ENCODE results near the gene ANKRD36.
"Not testable (repeated sequence)": the region's sequence is repeated elsewhere in the genome, so short reads cannot be mapped to it uniquely, and the experiment has no call there.

DNA sequence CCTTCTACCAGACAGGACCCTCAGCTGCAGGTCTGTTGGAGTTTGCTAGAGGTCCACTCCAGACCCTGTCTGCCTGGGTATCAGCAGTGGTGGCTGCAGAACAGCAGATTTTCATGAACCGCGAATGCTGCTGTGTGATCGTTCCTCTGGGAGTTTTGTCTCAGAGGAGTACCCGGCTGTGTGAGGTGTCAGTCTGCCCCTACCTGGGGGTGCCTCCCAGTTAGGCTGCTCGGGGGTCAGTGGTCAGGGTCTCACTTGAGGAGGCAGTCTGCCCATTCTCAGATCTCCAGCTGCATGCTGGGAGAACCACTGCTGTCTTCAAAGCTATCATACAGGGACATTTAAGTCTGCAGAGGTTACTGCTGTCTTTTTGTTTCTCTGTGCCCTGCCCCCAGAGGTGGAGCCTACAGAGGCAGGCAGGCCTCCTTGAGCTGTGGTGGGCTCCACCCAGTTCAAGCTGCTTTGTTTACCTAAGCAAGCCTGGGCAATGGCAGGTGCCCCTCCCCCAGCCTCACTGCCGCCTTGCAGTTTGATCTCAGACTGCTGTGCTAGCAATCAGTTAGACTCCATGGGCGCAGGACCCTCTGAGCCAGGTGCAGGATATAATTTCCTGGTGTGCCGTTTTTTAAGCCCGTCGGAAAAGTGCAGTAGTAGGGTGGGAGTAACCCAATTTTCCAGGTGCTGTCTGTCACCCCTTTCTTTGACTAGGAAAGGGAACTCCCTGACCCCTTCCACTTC is 118.1 kb downstream of the ANKRD36 start:
- TF ChIP-seq, protein P1, sequence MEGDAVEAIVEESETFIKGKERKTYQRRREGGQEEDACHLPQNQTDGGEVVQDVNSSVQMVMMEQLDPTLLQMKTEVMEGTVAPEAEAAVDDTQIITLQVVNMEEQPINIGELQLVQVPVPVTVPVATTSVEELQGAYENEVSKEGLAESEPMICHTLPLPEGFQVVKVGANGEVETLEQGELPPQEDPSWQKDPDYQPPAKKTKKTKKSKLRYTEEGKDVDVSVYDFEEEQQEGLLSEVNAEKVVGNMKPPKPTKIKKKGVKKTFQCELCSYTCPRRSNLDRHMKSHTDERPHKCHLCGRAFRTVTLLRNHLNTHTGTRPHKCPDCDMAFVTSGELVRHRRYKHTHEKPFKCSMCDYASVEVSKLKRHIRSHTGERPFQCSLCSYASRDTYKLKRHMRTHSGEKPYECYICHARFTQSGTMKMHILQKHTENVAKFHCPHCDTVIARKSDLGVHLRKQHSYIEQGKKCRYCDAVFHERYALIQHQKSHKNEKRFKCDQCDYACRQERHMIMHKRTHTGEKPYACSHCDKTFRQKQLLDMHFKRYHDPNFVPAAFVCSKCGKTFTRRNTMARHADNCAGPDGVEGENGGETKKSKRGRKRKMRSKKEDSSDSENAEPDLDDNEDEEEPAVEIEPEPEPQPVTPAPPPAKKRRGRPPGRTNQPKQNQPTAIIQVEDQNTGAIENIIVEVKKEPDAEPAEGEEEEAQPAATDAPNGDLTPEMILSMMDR (IDR thresholded peaks at IDR 0.05) = not testable (repeated sequence)
- TF ChIP-seq POLR2A (IDR thresholded peaks at IDR 0.05) = not testable (repeated sequence)

All from right lobe of liver (tissue), 4 donors.